ENCODE results near the gene PRG3. TPM values are rescaled to one million over a fixed set of nuclear protein-coding genes. Genes with fewer than 3 reads are reported as not detected.
A peak's percentile ranks its signal among the peaks of the same experiment; 100 is the strongest.

PRG3 gene
- not detected for total RNA-seq

DNA sequence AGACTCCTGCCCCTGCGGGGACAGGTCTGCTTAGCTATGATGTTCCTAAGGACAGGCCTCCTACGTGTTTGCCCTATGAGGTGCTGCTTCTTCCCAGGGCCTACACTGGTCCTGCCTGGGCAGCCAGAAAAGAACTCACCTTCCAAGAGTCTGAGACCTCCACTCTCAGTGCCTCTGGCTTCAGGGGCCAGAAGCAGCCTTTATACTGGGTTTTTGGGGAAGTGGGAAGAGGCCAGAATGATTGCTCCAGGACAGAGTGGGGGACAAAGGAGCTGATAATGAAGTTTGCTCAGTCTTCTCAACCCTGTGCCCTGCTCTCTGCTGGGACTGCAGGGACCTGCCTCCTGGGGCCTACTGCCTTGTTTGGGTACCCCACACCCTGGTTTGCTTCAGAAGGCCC is at the start of gene PRG3:
Gene PRG3 (minus strand): TSS at position 176 of the 400 bp plus-strand sequence. CDS start 442 bp downstream, outside the sequence.
- Mint-ChIP-seq H3K4me1 (no peaks in the 10 kb centered on the region), H3K27ac (no peak within 1 kb of the TSS), H3K27me3 (peaks cover 3% of the 10 kb centered on the region), H3K9me3 (no peaks in the 10 kb centered on the region), H3K4me3 (no peak within 1 kb of the TSS), H3K36me3 (ENCODE audit: low read depth) (no peaks in the 10 kb centered on the region)
- CTCF ChIA-PET: interaction anchor here (1.4 kb wide), 1 partner anchor 13 kb away, joined by 4 read pairs; no protein-coding TSS in a partner anchor
- POLR2A ChIA-PET: no interaction called here
- DNase-seq: no peak

DNA sequence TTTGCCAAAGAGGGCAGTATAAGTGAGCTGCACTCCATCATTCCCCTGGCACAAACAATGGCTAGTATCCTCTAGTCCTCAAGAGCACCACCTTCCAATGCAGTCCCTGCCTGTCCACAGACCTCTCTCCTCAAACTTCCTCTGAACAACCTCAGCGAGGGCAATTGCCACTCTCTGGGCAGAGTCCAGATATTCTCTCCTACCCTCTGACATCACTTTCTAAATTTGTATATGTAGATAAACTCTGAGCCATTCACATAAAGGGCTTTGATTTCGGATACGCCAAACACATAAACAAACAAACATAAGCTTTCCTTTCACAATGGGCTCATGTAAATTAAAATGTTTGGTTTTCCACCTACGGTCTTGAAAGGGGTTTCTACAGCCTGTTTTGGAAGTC is 49.0 kb upstream of the PRG3 start:
- ChIA-PET CTCF (interaction anchor here (1.0 to 1.6 kb wide), 4 partner anchors 10 to 48 kb away, joined by 3 to 6 read pairs (median 4); no protein-coding TSS in a partner anchor), POLR2A (no interaction called here)
- peaks cover 10% of the 10 kb centered on the region for H3K36me3 Mint-ChIP-seq (ENCODE audit: low read depth)
- H3K9me3 Mint-ChIP-seq: no peaks in the 10 kb centered on the region
- H3K27ac Mint-ChIP-seq: no peak overlapping the region
- H3K4me3 Mint-ChIP-seq: no peak overlapping the region
- peaks cover 28% of the 10 kb centered on the region for H3K4me1 Mint-ChIP-seq
- peaks cover 14% of the 10 kb centered on the region for H3K27me3 Mint-ChIP-seq
- DNase-seq: no peak

- POLR2A ChIA-PET: no interaction called here
- H3K9me3 Mint-ChIP-seq: no peaks in the 10 kb centered on the region
- no peak overlapping the region for H3K27ac Mint-ChIP-seq
- CTCF ChIA-PET: interaction anchor here (1.9 kb wide), 1 partner anchor 14 kb away, joined by 6 read pairs; no protein-coding TSS in a partner anchor
- no peak for DNase-seq
- no peak overlapping the region for H3K4me3 Mint-ChIP-seq
- peaks cover 18% of the 10 kb centered on the region for H3K36me3 Mint-ChIP-seq (ENCODE audit: low read depth)
- H3K27me3 Mint-ChIP-seq: peaks cover 10% of the 10 kb centered on the region
- H3K4me1 Mint-ChIP-seq: peaks cover 41% of the 10 kb centered on the region
These were observed 47.7 kb upstream of the PRG3 start for GRCh38 chr11:57428643-57429042.

DNA sequence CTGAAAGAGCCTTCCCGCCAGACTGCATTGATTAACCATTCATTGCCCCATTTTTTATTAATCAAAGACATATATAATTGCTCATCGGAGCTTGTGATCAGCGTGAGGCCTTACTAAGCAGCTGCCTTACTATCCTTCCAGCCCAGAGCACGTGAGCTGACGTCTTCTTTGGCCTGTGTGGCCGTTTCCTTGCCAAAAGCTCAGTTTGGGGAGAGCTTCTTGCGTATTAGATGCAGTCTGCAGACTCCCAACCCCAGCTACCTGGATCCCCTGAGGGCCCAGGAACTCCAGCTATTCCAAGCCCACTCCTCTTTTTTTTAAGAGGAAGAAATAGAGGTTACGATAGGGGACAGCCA is 46.8 kb upstream of the PRG3 start:
- CTCF ChIA-PET: interaction anchor here (0.7 to 2.1 kb wide), 6 partner anchors 10 to 66 kb away, joined by 3 to 7 read pairs (median 5); partner anchors contain the start of gene RTN4RL2
- Mint-ChIP-seq H3K27ac (peak overlapping the region; percentile 94), H3K4me1 (peaks cover 48% of the 10 kb centered on the region), H3K27me3 (peaks cover 10% of the 10 kb centered on the region), H3K9me3 (no peaks in the 10 kb centered on the region), H3K4me3 (peak overlapping the region; percentile 83), H3K36me3 (ENCODE audit: low read depth) (peaks cover 24% of the 10 kb centered on the region)
- no peak for DNase-seq
- POLR2A ChIA-PET: no interaction called here

- ChIA-PET CTCF (interaction anchor here (0.7 to 2.1 kb wide), 6 partner anchors 9 to 66 kb away, joined by 3 to 7 read pairs (median 5); partner anchors contain the start of gene RTN4RL2), POLR2A (no interaction called here)
- Mint-ChIP-seq H3K4me3 (peak within 1 kb of the TSS; percentile 83), H3K36me3 (ENCODE audit: low read depth) (peaks cover 30% of the 10 kb centered on the region), H3K9me3 (no peaks in the 10 kb centered on the region), H3K27me3 (peaks cover 10% of the 10 kb centered on the region), H3K27ac (peak within 1 kb of the TSS; percentile 94), H3K4me1 (peaks cover 53% of the 10 kb centered on the region)
- DNase-seq: peak; percentile 77
These were observed 46.2 kb upstream of the PRG3 start, which contains the start of gene SLC43A3 for GRCh38 chr11:57426929-57427726. SLC43A3 (minus strand) TSS chr11:57427121; CDS start chr11:57426172, 949 bp downstream.

GRCh38 chr11:57426439-57426928 is 45.5 kb upstream of the PRG3 start:
- POLR2A ChIA-PET: no interaction called here
- H3K4me3 Mint-ChIP-seq: peak overlapping the region; percentile 83
- DNase-seq: no peak
- H3K27me3 Mint-ChIP-seq: peaks cover 10% of the 10 kb centered on the region
- CTCF ChIA-PET: interaction anchor here (0.6 to 3.0 kb wide), 3 partner anchors 9 to 33 kb away, joined by 4 to 13 read pairs (median 7); partner anchors contain the start of gene RTN4RL2
- H3K4me1 Mint-ChIP-seq: peaks cover 58% of the 10 kb centered on the region
- H3K9me3 Mint-ChIP-seq: no peaks in the 10 kb centered on the region
- peak overlapping the region; percentile 94 for H3K27ac Mint-ChIP-seq
- peaks cover 37% of the 10 kb centered on the region for H3K36me3 Mint-ChIP-seq (ENCODE audit: low read depth)

DNA sequence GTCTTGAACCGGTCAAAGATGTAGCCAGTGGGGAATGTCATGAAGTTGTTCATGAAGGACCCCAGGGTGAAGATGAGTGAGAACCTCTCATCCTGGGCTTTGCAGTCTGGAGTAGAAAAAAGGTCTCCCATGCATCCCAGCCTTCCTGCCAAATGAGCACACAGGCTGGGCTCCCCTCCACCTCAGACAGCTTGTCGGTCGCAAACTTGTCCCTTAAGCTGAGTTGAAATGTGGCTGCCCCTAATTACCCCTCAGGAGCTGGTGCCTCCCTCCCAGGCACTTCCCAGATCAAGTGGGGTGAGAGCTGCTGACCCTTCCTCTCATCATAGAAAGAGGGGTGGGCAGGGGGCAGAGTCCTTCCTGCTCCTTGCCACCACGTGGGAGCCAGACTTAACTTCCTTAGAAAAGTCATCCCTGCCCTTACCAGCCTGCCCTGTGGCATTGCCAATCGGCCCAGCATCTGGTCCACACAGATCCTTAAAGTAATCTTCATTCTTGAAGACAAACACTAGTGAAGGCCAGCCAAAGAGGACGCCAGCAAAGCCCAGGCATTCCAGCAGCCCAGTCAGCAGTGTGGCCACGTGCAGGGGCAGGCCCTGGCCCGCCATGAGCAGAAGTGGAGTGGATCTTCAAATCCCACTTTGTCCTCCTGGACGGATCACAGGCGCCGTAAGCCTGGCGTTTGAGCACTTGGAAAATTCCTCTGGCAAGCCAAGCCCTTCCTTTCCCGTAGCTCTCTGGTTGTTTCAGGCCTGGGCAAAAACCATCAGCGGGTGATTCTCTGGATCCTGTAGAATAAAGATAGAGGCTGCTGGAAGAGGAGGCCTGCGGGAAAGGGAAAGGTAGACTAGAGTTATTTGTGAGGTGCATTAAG is 44.9 kb upstream of the PRG3 start:
- no peak for DNase-seq
- ChIA-PET POLR2A (interaction anchor here (0.5 kb wide), 1 partner anchor 1180 kb away, joined by 3 read pairs; no protein-coding TSS in a partner anchor), CTCF (interaction anchor here (0.6 to 3.0 kb wide), 6 partner anchors 10 to 68 kb away, joined by 3 to 13 read pairs (median 4); partner anchors contain the start of gene RTN4RL2)
- peak overlapping the region; percentile 94 for H3K27ac Mint-ChIP-seq
- H3K9me3 Mint-ChIP-seq: no peaks in the 10 kb centered on the region
- peaks cover 10% of the 10 kb centered on the region for H3K27me3 Mint-ChIP-seq
- H3K4me3 Mint-ChIP-seq: peak overlapping the region; percentile 83
- peaks cover 44% of the 10 kb centered on the region for H3K36me3 Mint-ChIP-seq (ENCODE audit: low read depth)
- H3K4me1 Mint-ChIP-seq: peaks cover 64% of the 10 kb centered on the region

DNA sequence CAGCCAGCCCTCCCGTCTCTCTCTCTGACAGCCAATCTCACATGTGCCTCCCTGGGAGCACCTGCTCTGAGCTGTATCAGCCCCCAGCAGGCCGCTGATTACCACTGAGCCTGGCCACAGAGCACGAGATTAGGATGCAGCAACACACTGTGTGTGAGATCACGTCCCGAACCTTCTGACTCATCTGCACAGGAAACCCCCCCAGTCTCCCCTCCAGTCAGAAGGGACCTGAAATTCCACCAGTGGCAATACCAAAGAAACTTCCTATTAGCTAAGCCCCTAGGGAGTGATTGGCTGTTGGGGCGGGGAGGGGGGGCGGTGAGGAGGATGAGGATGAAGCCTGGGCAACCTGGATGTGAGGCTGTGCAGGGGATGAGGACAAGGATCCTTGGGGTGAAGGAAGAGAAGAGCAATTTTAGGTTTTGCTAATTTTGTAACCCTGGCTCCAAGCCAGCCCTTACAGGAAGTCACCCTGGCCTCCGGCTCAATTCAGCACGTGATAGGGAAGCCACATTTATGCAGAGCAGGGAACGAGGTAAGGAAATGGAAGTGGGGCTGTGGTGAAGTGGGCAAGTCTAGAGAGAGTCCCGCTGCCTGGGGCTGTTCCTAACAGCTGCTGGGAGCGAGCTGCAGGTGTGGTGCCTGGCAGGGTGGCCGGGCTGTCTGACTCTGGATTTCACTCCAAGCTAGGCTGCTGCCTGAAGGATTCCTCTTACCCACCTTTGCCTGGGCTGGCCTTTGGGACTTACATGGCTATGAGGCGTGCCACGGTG is 44.0 kb upstream of the PRG3 start:
- no peaks in the 10 kb centered on the region for H3K9me3 Mint-ChIP-seq
- peaks cover 70% of the 10 kb centered on the region for H3K4me1 Mint-ChIP-seq
- H3K27me3 Mint-ChIP-seq: peaks cover 10% of the 10 kb centered on the region
- peak overlapping the region; percentile 83 for H3K4me3 Mint-ChIP-seq
- DNase-seq: peak; percentile 79
- ChIA-PET POLR2A (interaction anchor here (0.5 kb wide), 2 partner anchors 277 to 1181 kb away, joined by 3 read pairs; no protein-coding TSS in a partner anchor), CTCF (interaction anchor here (0.6 to 3.0 kb wide), 7 partner anchors 11 to 1153 kb away, joined by 3 to 13 read pairs (median 3); partner anchors contain the start of gene RTN4RL2)
- H3K36me3 Mint-ChIP-seq (ENCODE audit: low read depth): peaks cover 52% of the 10 kb centered on the region
- peak overlapping the region; percentile 94 for H3K27ac Mint-ChIP-seq

- DNase-seq: no peak
- ChIA-PET CTCF (interaction anchor here (0.6 to 3.0 kb wide), 6 partner anchors 11 to 1154 kb away, joined by 3 to 13 read pairs (median 3); partner anchors contain the start of gene TNKS1BP1), POLR2A (no interaction called here)
- H3K36me3 Mint-ChIP-seq (ENCODE audit: low read depth): peaks cover 56% of the 10 kb centered on the region
- peaks cover 73% of the 10 kb centered on the region for H3K4me1 Mint-ChIP-seq
- H3K9me3 Mint-ChIP-seq: no peaks in the 10 kb centered on the region
- H3K4me3 Mint-ChIP-seq: peak overlapping the region; percentile 83
- peaks cover 4% of the 10 kb centered on the region for H3K27me3 Mint-ChIP-seq
- H3K27ac Mint-ChIP-seq: peak overlapping the region; percentile 94
These were observed 43.3 kb upstream of the PRG3 start for GRCh38 chr11:57424137-57424791.

DNA sequence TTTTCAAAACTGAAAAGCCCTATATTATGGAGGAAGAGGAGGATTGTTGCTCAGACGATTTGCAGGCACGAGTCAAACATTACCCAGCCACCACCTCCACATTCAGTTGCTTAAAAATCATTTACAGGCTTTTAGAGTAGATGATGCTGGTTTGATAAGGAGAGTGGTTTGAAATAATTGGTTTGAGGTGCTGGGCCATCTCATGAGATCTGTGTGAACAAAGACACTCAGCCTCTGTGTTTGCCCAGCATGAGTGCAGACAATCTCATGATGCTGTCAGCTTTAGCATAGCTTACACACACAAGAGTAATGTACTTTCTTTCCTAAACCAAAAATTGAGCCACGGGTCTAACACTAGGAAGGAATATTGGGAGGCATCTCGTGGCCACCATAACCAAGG is 41.7 kb upstream of the PRG3 start:
- DNase-seq: no peak
- POLR2A ChIA-PET: no interaction called here
- Mint-ChIP-seq H3K27me3 (no peaks in the 10 kb centered on the region), H3K36me3 (ENCODE audit: low read depth) (peaks cover 67% of the 10 kb centered on the region), H3K9me3 (no peaks in the 10 kb centered on the region), H3K4me1 (peaks cover 73% of the 10 kb centered on the region), H3K4me3 (no peak overlapping the region), H3K27ac (peak overlapping the region; percentile 70)
- CTCF ChIA-PET: interaction anchor here (1.3 kb wide), 1 partner anchor 35 kb away, joined by 3 read pairs; no protein-coding TSS in a partner anchor

DNA sequence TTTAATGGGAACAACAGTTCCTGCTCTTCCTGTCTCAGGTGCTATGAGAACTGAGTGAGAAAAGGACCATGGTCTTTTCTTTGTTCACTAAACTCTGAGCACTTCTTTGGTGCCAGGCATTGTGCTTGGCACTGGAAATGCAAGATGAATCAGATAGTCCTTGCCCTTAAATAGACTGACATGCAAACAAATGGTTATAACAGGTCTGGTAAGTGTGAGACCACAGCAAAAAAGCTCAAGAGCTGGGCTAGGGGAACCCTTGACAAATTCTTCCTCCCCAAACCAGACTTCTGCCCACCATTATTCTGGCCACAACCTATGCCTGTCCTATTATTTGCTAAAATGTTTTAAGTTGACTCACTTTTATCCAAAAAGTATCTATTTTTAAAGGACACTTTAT is 40.9 kb upstream of the PRG3 start:
- Mint-ChIP-seq H3K27me3 (no peaks in the 10 kb centered on the region), H3K36me3 (ENCODE audit: low read depth) (peaks cover 75% of the 10 kb centered on the region), H3K4me3 (no peak overlapping the region), H3K4me1 (peaks cover 66% of the 10 kb centered on the region), H3K9me3 (no peaks in the 10 kb centered on the region), H3K27ac (no peak overlapping the region)
- POLR2A ChIA-PET: no interaction called here
- no peak for DNase-seq
- CTCF ChIA-PET: interaction anchor here (1.3 to 2.2 kb wide), 3 partner anchors 17 to 71 kb away, joined by 3 to 7 read pairs (median 3); no protein-coding TSS in a partner anchor

All from activated CD4-positive, alpha-beta T cell treated with anti-CD3 and anti-CD28 coated beads, Interleukin-2, amount 10 ng/mL, durations not matched to agents 7 days and 5 days (primary cell).